Endodermal cell (in vitro differentiated cells): ENCODE results near the gene EIF3A. TPM values are rescaled to one million over a fixed set of nuclear protein-coding genes. Genes with fewer than 3 reads are reported as not detected.

Experiments
- DNase-seq: peaks from one replicate; pipeline ENCODE4 v3.0.0-alpha.2; 2017
- H3K27ac ChIP-seq: 2 replicates; pipeline ENCODE4 v1.5.1; 2013; ENCODE audit warnings: mild to moderate bottlenecking, low read depth, low read length, moderate library complexity
- H3K27me3 ChIP-seq: 2 replicates; pipeline ENCODE4 v1.6.1; 2013; ENCODE audit warnings: mild to moderate bottlenecking, low read length, moderate library complexity; ENCODE audit not compliant: insufficient read depth, control insufficient read depth, poor library complexity, severe bottlenecking
- H3K36me3 ChIP-seq: 2 replicates; pipeline ENCODE4 v1.7.0; 2013; ENCODE audit warnings: mild to moderate bottlenecking, low read length, moderate library complexity; ENCODE audit not compliant: control insufficient read depth, insufficient read depth
- H3K4me1 ChIP-seq: one replicate; pipeline ENCODE4 v1.7.0; 2013; ENCODE audit warnings: low read length; ENCODE audit not compliant: control insufficient read depth, insufficient read depth
- H3K4me3 ChIP-seq: 2 replicates; pipeline ENCODE4 v1.5.1; 2013; ENCODE audit warnings: mild to moderate bottlenecking, low read length, moderate library complexity
- H3K9ac ChIP-seq: 2 replicates; pipeline ENCODE4 v1.6.1; 2013; ENCODE audit warnings: mild to moderate bottlenecking, low read length, moderate library complexity; ENCODE audit not compliant: poor library complexity, severe bottlenecking; ENCODE audit errors: extremely low read depth
- H3K9me3 ChIP-seq: 2 replicates; pipeline ENCODE4 v1.6.1; 2013; ENCODE audit warnings: mild to moderate bottlenecking, low read length, moderate library complexity; ENCODE audit not compliant: control insufficient read depth
- H3K27ac Mint-ChIP-seq: 2 replicates; pipeline ENCODE4 v1.8.0; 2020; ENCODE audit warnings: mixed read lengths
- H3K27me3 Mint-ChIP-seq: 2 replicates; pipeline ENCODE4 v1.8.0; 2021; ENCODE audit warnings: mild to moderate bottlenecking, mixed read lengths; ENCODE audit not compliant: insufficient read depth
- H3K36me3 Mint-ChIP-seq: 2 replicates; pipeline ENCODE4 v1.8.0; 2020; ENCODE audit warnings: low read depth, mixed read lengths
- H3K4me1 Mint-ChIP-seq: 2 replicates; pipeline ENCODE4 v1.8.0; 2020; ENCODE audit warnings: mixed read lengths
- H3K4me3 Mint-ChIP-seq: 2 replicates; pipeline ENCODE4 v1.8.0; 2020; ENCODE audit warnings: mild to moderate bottlenecking, moderate library complexity, mixed read lengths
- H3K9me3 Mint-ChIP-seq: 2 replicates; pipeline ENCODE4 v1.8.0; 2020; ENCODE audit warnings: mild to moderate bottlenecking, mixed read lengths
- WGBS, 2 experiments: methylation state at CpG; one replicate each; pipeline versions ENCODE4 v1.1.5 to v1.1.7; 2013; ENCODE audit warnings: missing lambda C conversion rate in 2 of 2, mixed read lengths in 1 of 2; ENCODE audit not compliant: insufficient coverage in 1 of 2, insufficient read length in 1 of 2; 5-methylcytosine and 5-hydroxymethylcytosine counted together
- total RNA-seq, 2 donors: library from RNA; stranded (reverse); fragmentation: NEBNext Ultra II Directional in 1 of 2; extraction: Animal tissue kit (Norgen Biotek cat#: 25700) in 1 of 2; gene quantifications; 2 replicates in 1 of 2; 3 replicates in 1 of 2; pipeline ENCODE4 v1.2.1, GENCODE V29; 2021
- TF ChIP-seq, protein P1 (sequence below): fragments of 200-600 bp; sonication (generic); conservative IDR thresholded peaks from 2 replicates; pipeline ENCODE4 v1.5.0; 2021; ENCODE audit warnings: antibody characterized with exemption, mild to moderate bottlenecking

EIF3A gene
- total RNA-seq, 2 donors from 2014 or later = 134 to 144 TPM

- TF ChIP-seq, protein P1, sequence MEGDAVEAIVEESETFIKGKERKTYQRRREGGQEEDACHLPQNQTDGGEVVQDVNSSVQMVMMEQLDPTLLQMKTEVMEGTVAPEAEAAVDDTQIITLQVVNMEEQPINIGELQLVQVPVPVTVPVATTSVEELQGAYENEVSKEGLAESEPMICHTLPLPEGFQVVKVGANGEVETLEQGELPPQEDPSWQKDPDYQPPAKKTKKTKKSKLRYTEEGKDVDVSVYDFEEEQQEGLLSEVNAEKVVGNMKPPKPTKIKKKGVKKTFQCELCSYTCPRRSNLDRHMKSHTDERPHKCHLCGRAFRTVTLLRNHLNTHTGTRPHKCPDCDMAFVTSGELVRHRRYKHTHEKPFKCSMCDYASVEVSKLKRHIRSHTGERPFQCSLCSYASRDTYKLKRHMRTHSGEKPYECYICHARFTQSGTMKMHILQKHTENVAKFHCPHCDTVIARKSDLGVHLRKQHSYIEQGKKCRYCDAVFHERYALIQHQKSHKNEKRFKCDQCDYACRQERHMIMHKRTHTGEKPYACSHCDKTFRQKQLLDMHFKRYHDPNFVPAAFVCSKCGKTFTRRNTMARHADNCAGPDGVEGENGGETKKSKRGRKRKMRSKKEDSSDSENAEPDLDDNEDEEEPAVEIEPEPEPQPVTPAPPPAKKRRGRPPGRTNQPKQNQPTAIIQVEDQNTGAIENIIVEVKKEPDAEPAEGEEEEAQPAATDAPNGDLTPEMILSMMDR = no peak
- Mint-ChIP-seq H3K36me3 (no peaks in the 10 kb centered on the region), H3K27ac (no peak overlapping the region), H3K4me1 (no peaks in the 10 kb centered on the region), H3K27me3 (no peaks in the 10 kb centered on the region), H3K4me3 (no peak overlapping the region), H3K9me3 (peaks cover 2% of the 10 kb centered on the region)
- no peaks in the 10 kb centered on the region for H3K36me3 ChIP-seq
- 91 to 100% methylated on average over 1 to 3 of the region's 3 CpGs for WGBS, 2 experiments
- H3K9me3 ChIP-seq = no peaks in the 10 kb centered on the region
- no peak for DNase-seq
- no peak overlapping the region for H3K4me3 ChIP-seq
- no peak overlapping the region for H3K9ac ChIP-seq
- no peak overlapping the region for H3K27ac ChIP-seq
- H3K4me1 ChIP-seq = no peaks in the 10 kb centered on the region
- no peaks in the 10 kb centered on the region for H3K27me3 ChIP-seq
Observed at GRCh38 chr10:118993214-118993613, 87.4 kb downstream of the EIF3A start.

DNA sequence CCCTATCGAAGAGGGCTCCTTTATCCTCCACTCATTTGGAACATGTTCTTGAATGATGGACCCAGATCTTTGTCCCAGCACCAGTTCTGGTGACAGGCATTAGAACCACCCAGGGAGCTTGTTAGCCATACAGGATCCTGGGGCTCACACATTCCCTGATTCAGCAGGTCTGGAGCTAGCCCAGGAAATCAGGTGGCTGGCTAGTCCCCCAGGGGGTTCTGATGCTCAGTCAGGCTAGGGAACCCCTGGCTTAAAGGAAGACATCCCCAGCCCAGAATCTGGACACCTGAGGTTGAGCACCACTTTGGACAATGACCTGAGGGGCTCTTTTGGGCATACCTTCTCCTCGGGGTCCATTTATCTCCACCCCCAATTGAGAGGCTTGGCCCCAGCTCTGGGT lies 88.1 kb downstream of the EIF3A start:
- H3K36me3 Mint-ChIP-seq = no peaks in the 10 kb centered on the region
- WGBS, 2 experiments = 87 to 100% methylated on average over 1 to 2 of the region's 2 CpGs
- no peak overlapping the region for H3K4me3 Mint-ChIP-seq

GRCh38 chr10:118990326-118990725 lies 90.3 kb downstream of the EIF3A start:
- Mint-ChIP-seq H3K27ac (no peak overlapping the region), H3K4me1 (no peaks in the 10 kb centered on the region), H3K9me3 (peaks cover 8% of the 10 kb centered on the region), H3K4me3 (no peak overlapping the region), H3K36me3 (no peaks in the 10 kb centered on the region), H3K27me3 (no peaks in the 10 kb centered on the region)
- no peak for DNase-seq
- no peaks in the 10 kb centered on the region for H3K4me1 ChIP-seq
- no peak overlapping the region for H3K9ac ChIP-seq
- no peaks in the 10 kb centered on the region for H3K27me3 ChIP-seq
- TF ChIP-seq, protein P1 = no peak
- WGBS, 2 experiments = no CpG with 5 or more reads among the region's 1 CpG
- no peaks in the 10 kb centered on the region for H3K36me3 ChIP-seq
- no peak overlapping the region for H3K4me3 ChIP-seq
- peaks cover 5% of the 10 kb centered on the region for H3K9me3 ChIP-seq
- H3K27ac ChIP-seq = no peak overlapping the region

More for the DNA sequence above, 88.1 kb downstream of the EIF3A start:
- Mint-ChIP-seq H3K27ac (no peak overlapping the region), H3K4me1 (no peaks in the 10 kb centered on the region), H3K9me3 (peaks cover 2% of the 10 kb centered on the region), H3K27me3 (no peaks in the 10 kb centered on the region)
- H3K4me3 ChIP-seq = no peak overlapping the region
- H3K4me1 ChIP-seq = no peaks in the 10 kb centered on the region
- H3K27ac ChIP-seq = no peak overlapping the region
- no peak for DNase-seq
- no peaks in the 10 kb centered on the region for H3K9me3 ChIP-seq
- TF ChIP-seq, protein P1 = no peak
- H3K36me3 ChIP-seq = no peaks in the 10 kb centered on the region
- no peaks in the 10 kb centered on the region for H3K27me3 ChIP-seq
- H3K9ac ChIP-seq = no peak overlapping the region
